SK-N-SH (cell line): ENCODE data around the gene ZFHX3. TPM values are rescaled to one million over a fixed set of nuclear protein-coding genes. Genes with fewer than 3 reads are reported as not detected.

Source experiments
- CTCF ChIA-PET: fragments of 300-600, 350-600 bp; formaldehyde crosslinking; extraction: SDS; loops from one replicate; lab custom pipeline; 2021; lab: Yijun Ruan, JAX
- POLR2A ChIA-PET: fragments of 350-600 bp; sonication (Branson Sonifier 250); formaldehyde crosslinking; extraction: SDS; loops from one replicate; lab custom pipeline; 2020; ENCODE audit warnings: antibody characterized with exemption, inconsistent platforms; lab: Yijun Ruan, JAX
- DNase-seq: peaks from one replicate; pipeline ENCODE4 v3.0.0; 2012
- H2AFZ ChIP-seq: fragments of 200-600 bp; sonication (generic); 2 replicates; pipeline ENCODE4 v1.8.1; 2016; ENCODE audit warnings: antibody characterized with exemption, mild to moderate bottlenecking, low read depth
- H3F3A ChIP-seq: fragments of 200-600 bp; sonication (generic); replicated peaks from 2 replicates; pipeline ENCODE3; 2016; ENCODE audit warnings: antibody characterized with exemption, mild to moderate bottlenecking; ENCODE audit not compliant: insufficient read depth
- H3K27ac ChIP-seq, 2 experiments: fragments of 200-500 bp in 1 of 2; fragments of 200-600 bp in 1 of 2; sonication (Bioruptor generic) in 1 of 2; sonication (generic), shearing (Covaris generic) in 1 of 2; 2 replicates each; pipeline versions ENCODE4 v1.5.1 to v1.6.1; 2014 to 2016; ENCODE audit warnings: low read depth in 2 of 2, inconsistent platforms in 1 of 2, low read length in 1 of 2, mild to moderate bottlenecking in 1 of 2, mixed read lengths in 1 of 2
- H3K27me3 ChIP-seq: fragments of 200-600 bp; sonication (generic), shearing (Covaris generic); 2 replicates; pipeline ENCODE4 v1.6.1; 2016; ENCODE audit warnings: mixed run types; ENCODE audit not compliant: insufficient read depth
- H3K36me3 ChIP-seq, 2 experiments: fragments of 200-500 bp in 1 of 2; fragments of 200-600 bp in 1 of 2; sonication (Bioruptor generic) in 1 of 2; sonication (generic) in 1 of 2; replicated peaks in 1 of 2; 2 replicates each; pipeline versions ENCODE3 to v1.5.1; 2014 to 2016; ENCODE audit warnings: low read length in 1 of 2, mild to moderate bottlenecking in 1 of 2; ENCODE audit not compliant: insufficient read depth in 2 of 2, control insufficient read depth in 1 of 2
- H3K4me1 ChIP-seq, 2 experiments: fragments of 200-500 bp in 1 of 2; fragments of 200-600 bp in 1 of 2; sonication (Bioruptor generic) in 1 of 2; sonication (generic), shearing (Covaris generic) in 1 of 2; 2 replicates each; pipeline versions ENCODE4 v1.5.1 to v1.6.1; 2014 to 2016; ENCODE audit warnings: low read depth in 1 of 2, low read length in 1 of 2, mixed run types in 1 of 2; ENCODE audit not compliant: insufficient read depth in 2 of 2, control insufficient read depth in 1 of 2
- H3K4me2 ChIP-seq: fragments of 200-600 bp; sonication (generic), shearing (Covaris generic); 2 replicates; pipeline ENCODE4 v1.6.1; 2017; ENCODE audit warnings: mixed run types
- H3K4me3 ChIP-seq, 2 experiments: fragments of 200-500 bp in 1 of 2; fragments of 200-600 bp in 1 of 2; sonication (Bioruptor generic) in 1 of 2; sonication (generic), shearing (Covaris generic) in 1 of 2; 2 replicates each; pipeline versions ENCODE4 v1.5.1 to v1.8.1; 2014 to 2016; ENCODE audit warnings: low read depth in 2 of 2, inconsistent platforms in 1 of 2, low read length in 1 of 2, mild to moderate bottlenecking in 1 of 2, mixed read lengths in 1 of 2, moderate library complexity in 1 of 2
- H3K79me2 ChIP-seq: fragments of 200-600 bp; sonication (generic); 2 replicates; pipeline ENCODE4 v1.8.1; 2017; ENCODE audit warnings: mild to moderate bottlenecking; ENCODE audit not compliant: insufficient read depth
- H3K9ac ChIP-seq: fragments of 200-600 bp; sonication (generic); 2 replicates; pipeline ENCODE4 v1.6.1; 2017; ENCODE audit warnings: mixed run types
- H3K9me2 ChIP-seq: fragments of 200-600 bp; sonication (generic); 2 replicates; pipeline ENCODE4 v1.6.1; 2017; ENCODE audit warnings: mixed run types
- H3K9me3 ChIP-seq: fragments of 200-600 bp; sonication (generic); 2 replicates; pipeline ENCODE4 v1.6.1; 2017; ENCODE audit warnings: mixed run types, mild to moderate bottlenecking, moderate library complexity
- H4K20me1 ChIP-seq: fragments of 200-600 bp; sonication (generic); 2 replicates; pipeline ENCODE4 v1.6.1; 2017; ENCODE audit warnings: mild to moderate bottlenecking, mixed run types; ENCODE audit not compliant: insufficient read depth
- EZH2phosphoT487 ChIP-seq: fragments of 200-600 bp; sonication (generic); IDR thresholded peaks from 2 replicates; pipeline ENCODE4 v1.6.1; 2017; ENCODE audit warnings: low read depth, mixed run types, mild to moderate bottlenecking, antibody characterized with exemption, moderate library complexity, borderline replicate concordance
- FOSL2 ChIP-seq: IDR thresholded peaks from 2 replicates; pipeline ENCODE4 v1.4.0; 2012; ENCODE audit warnings: low read depth, mild to moderate bottlenecking, moderate library complexity, borderline replicate concordance
- FOXM1 ChIP-seq: IDR thresholded peaks from 2 replicates; pipeline ENCODE4 v1.4.0; 2012; ENCODE audit warnings: low read depth, mild to moderate bottlenecking
- GABPA ChIP-seq: IDR thresholded peaks from 2 replicates; pipeline ENCODE4 v1.4.0; 2012; ENCODE audit warnings: low read depth, mild to moderate bottlenecking
- GATA2 ChIP-seq: sonication (generic); formaldehyde crosslinking; IDR thresholded peaks from 2 replicates; pipeline ENCODE4 v1.5.0; 2020; ENCODE audit warnings: mild to moderate bottlenecking, missing genetic modification reagents
- SMC3 ChIP-seq: IDR thresholded peaks from 2 replicates; pipeline ENCODE4 v1.6.1; 2012; ENCODE audit warnings: low read depth, low read length, improper control_type of control experiment
- USF2 ChIP-seq: fragments of 150-350 bp; IDR thresholded peaks from 2 replicates; pipeline ENCODE4 v1.6.1; 2017; ENCODE audit warnings: antibody characterized with exemption, low read length, low read depth, borderline replicate concordance
- WGBS: methylation state at CpG from one replicate; pipeline ENCODE4 v1.1.6; 2017; ENCODE audit warnings: low lambda C conversion rate; 5-methylcytosine and 5-hydroxymethylcytosine counted together
- polyA plus RNA-seq, 3 experiments: library from polyadenylated mRNA; depleted of rRNA; stranded (reverse); fragments of >200 nt; gene quantifications; 2 replicates each; pipeline ENCODE4 v1.2.3, GENCODE V29; 2012
- TF ChIP-seq, protein P1 (sequence below): IDR thresholded peaks from 2 replicates; pipeline ENCODE4 v1.4.0; 2012; ENCODE audit warnings: low read depth, borderline replicate concordance
- TF ChIP-seq, protein P2 (sequence below): IDR thresholded peaks from 2 replicates; pipeline ENCODE4; 2012

ZFHX3 gene
- polyA plus RNA-seq, 1 of the 3 experiments (the other 2 are of a cell fraction), result 2.0 TPM

GRCh38 chr16:72789465-72789864 is 258.5 kb downstream of the ZFHX3 start:
- CTCF ChIA-PET, result interaction anchor here (0.8 kb wide), 1 partner anchor 389 kb away, joined by 3 read pairs; no protein-coding TSS in a partner anchor
- TF ChIP-seq USF2 (no peak), FOXM1 (no peak), EZH2phosphoT487 (no peak), SMC3 (no peak), GABPA (no peak), GATA2 (no peak)
- TF ChIP-seq, protein P1, sequence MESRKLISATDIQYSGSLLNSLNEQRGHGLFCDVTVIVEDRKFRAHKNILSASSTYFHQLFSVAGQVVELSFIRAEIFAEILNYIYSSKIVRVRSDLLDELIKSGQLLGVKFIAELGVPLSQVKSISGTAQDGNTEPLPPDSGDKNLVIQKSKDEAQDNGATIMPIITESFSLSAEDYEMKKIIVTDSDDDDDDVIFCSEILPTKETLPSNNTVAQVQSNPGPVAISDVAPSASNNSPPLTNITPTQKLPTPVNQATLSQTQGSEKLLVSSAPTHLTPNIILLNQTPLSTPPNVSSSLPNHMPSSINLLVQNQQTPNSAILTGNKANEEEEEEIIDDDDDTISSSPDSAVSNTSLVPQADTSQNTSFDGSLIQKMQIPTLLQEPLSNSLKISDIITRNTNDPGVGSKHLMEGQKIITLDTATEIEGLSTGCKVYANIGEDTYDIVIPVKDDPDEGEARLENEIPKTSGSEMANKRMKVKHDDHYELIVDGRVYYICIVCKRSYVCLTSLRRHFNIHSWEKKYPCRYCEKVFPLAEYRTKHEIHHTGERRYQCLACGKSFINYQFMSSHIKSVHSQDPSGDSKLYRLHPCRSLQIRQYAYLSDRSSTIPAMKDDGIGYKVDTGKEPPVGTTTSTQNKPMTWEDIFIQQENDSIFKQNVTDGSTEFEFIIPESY, result no peak
- H2AFZ ChIP-seq, result no peak overlapping the region
- no peaks in the 10 kb centered on the region for H3K27me3 ChIP-seq
- 95% methylated on average over 7 of the region's 7 CpGs for WGBS
- POLR2A ChIA-PET, result interaction anchor here (0.5 kb wide), 1 partner anchor 271 kb away, joined by 3 read pairs; no protein-coding TSS in a partner anchor
- no peak for DNase-seq
- H3K9me2 ChIP-seq, result no peaks in the 10 kb centered on the region
- no peak overlapping the region for H3K4me2 ChIP-seq
- H3K9me3 ChIP-seq, result no peaks in the 10 kb centered on the region
- peaks cover 27 to 58% of the 10 kb centered on the region in 2 experiments for H3K36me3 ChIP-seq
- H3K27ac ChIP-seq, result no peak overlapping the region
- H3K4me1 ChIP-seq, result peaks cover 0 to 6% of the 10 kb centered on the region in 2 experiments; a peak in 1 of 4 replicates
- H3K9ac ChIP-seq, result no peak overlapping the region
- H3K79me2 ChIP-seq, result no peaks in the 10 kb centered on the region
- H3K4me3 ChIP-seq, result no peak overlapping the region
- H3F3A ChIP-seq, result no peaks in the 10 kb centered on the region
- H4K20me1 ChIP-seq, result no peaks in the 10 kb centered on the region

DNA sequence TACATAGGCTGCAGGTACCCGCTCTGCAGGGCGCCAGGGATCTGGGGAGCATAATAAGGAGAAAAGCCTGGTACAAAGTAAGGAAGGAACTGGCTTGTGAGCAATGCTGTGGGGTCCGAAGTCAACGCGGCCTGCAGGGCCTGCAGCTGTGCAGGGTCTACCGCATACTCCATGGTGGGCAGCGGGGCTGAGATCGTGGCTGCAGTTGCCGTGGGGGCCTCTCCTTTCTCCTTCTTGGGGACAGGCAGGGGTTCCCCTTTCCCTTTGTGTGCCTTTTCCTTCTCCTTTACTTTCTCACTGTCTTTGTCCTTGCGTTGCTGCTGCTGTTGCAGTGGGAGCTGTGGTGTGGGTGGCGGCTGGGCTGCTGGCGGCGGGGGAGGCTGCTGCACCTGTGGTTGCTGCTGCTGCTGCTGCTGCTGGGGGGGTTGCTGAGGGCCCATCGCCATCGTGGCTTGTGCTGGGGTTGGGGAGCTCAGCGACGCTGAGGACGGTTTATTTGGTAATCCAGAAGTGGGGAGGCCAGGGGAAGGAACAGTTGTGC is 259.6 kb downstream of the ZFHX3 start:
- no peaks in the 10 kb centered on the region for H3K9me3 ChIP-seq
- DNase-seq, result no peak
- no peak overlapping the region for H3K9ac ChIP-seq
- TF ChIP-seq, protein P2, sequence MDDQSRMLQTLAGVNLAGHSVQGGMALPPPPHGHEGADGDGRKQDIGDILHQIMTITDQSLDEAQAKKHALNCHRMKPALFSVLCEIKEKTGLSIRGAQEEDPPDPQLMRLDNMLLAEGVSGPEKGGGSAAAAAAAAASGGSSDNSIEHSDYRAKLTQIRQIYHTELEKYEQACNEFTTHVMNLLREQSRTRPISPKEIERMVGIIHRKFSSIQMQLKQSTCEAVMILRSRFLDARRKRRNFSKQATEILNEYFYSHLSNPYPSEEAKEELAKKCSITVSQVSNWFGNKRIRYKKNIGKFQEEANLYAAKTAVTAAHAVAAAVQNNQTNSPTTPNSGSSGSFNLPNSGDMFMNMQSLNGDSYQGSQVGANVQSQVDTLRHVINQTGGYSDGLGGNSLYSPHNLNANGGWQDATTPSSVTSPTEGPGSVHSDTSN, result no peak
- no peak for TF ChIP-seq FOSL2
- TF ChIP-seq, protein P1, result no peak
- TF ChIP-seq EZH2phosphoT487, result no peak
- TF ChIP-seq, all 33 proteins: peak for 0
- H2AFZ ChIP-seq, result no peak overlapping the region
- WGBS, result 97% methylated on average over 15 of the region's 18 CpGs
- H3K4me1 ChIP-seq, result peaks cover 0 to 6% of the 10 kb centered on the region in 2 experiments; a peak in 1 of 4 replicates
- no peak overlapping the region for H3K4me2 ChIP-seq
- no peaks in the 10 kb centered on the region for H3K27me3 ChIP-seq
- H3K9me2 ChIP-seq, result no peaks in the 10 kb centered on the region
- H3K27ac ChIP-seq, result no peak overlapping the region; a peak in 1 of 4 replicates
- ChIA-PET POLR2A (no interaction called here), CTCF (no interaction called here)
- no peaks in the 10 kb centered on the region for H3F3A ChIP-seq
- no peaks in the 10 kb centered on the region for H4K20me1 ChIP-seq
- H3K4me3 ChIP-seq, result no peak overlapping the region
- H3K79me2 ChIP-seq, result no peaks in the 10 kb centered on the region
- peaks cover 29 to 52% of the 10 kb centered on the region in 2 experiments for H3K36me3 ChIP-seq
